Cortex of kidney (tissue), 1 donor: Measurements from ENCODE around the gene AQP12A.
"Not testable (repeated sequence)": the region's sequence is repeated elsewhere in the genome, so short reads cannot be mapped to it uniquely, and the experiment has no call there.

Source experiments
- DNase-seq: peaks from one replicate; lab custom pipeline; 2025; lab: John Stamatoyannopoulos, UW

Gene AQP12A

GRCh38 chr2:240691631-240692420 is at the start of gene AQP12A:
Gene AQP12A (plus strand): TSS chr2:240691866. CDS start chr2:240691914, 48 bp downstream.
- not testable (repeated sequence) for DNase-seq

- no peak for DNase-seq
Measured at GRCh38 chr2:240642061-240642805, 49.4 kb upstream of the AQP12A start.

- DNase-seq: no peak
Measured at GRCh38 chr2:240642806-240643092, 48.9 kb upstream of the AQP12A start.

GRCh38 chr2:240643093-240643810 is 48.4 kb upstream of the AQP12A start:
- no peak for DNase-seq

GRCh38 chr2:240643811-240644150 is 47.9 kb upstream of the AQP12A start:
- DNase-seq: no peak

- DNase-seq: no peak
Measured at GRCh38 chr2:240644171-240644651, 47.5 kb upstream of the AQP12A start.

- DNase-seq: no peak
Measured at GRCh38 chr2:240644859-240645301, 46.8 kb upstream of the AQP12A start.

GRCh38 chr2:240645346-240645745 is 46.3 kb upstream of the AQP12A start:
- DNase-seq: no peak

GRCh38 chr2:240645801-240646175 is 45.9 kb upstream of the AQP12A start:
- no peak for DNase-seq

GRCh38 chr2:240646176-240646899 is 45.3 kb upstream of the AQP12A start:
- no peak for DNase-seq

- DNase-seq: no peak
Measured at GRCh38 chr2:240646900-240647502, 44.7 kb upstream of the AQP12A start.

GRCh38 chr2:240647503-240648154 is 44.0 kb upstream of the AQP12A start:
- DNase-seq: no peak

- DNase-seq: no peak
Measured at GRCh38 chr2:240648155-240648649, 43.5 kb upstream of the AQP12A start.

GRCh38 chr2:240648650-240649275 is 42.9 kb upstream of the AQP12A start:
- DNase-seq: no peak

GRCh38 chr2:240649331-240649730 is 42.3 kb upstream of the AQP12A start:
- DNase-seq: no peak

- no peak for DNase-seq
Measured at GRCh38 chr2:240650254-240650965, 41.3 kb upstream of the AQP12A start.

- no peak for DNase-seq
Measured at GRCh38 chr2:240651185-240651584, 40.5 kb upstream of the AQP12A start.

- no peak for DNase-seq
Measured at GRCh38 chr2:240655931-240656886, 35.5 kb upstream of the AQP12A start.

GRCh38 chr2:240659883-240660282 is 31.8 kb upstream of the AQP12A start:
- DNase-seq: not testable (repeated sequence)
